Forelimb muscle (tissue), 1 donor: ENCODE results near the gene CPD. TPM values are rescaled to one million over a fixed set of nuclear protein-coding genes. Genes with fewer than 3 reads are reported as not detected.

Source experiments
- DNase-seq: peaks from one replicate; pipeline ENCODE4 v3.0.0-alpha.2; 2013; ENCODE audit warnings: low read depth
- polyA plus RNA-seq: library from polyadenylated mRNA; unstranded; fragments of 120-200 nt; gene quantifications from one replicate; pipeline ENCODE4 v1.2.1, GENCODE V29; 2013; ENCODE audit not compliant: insufficient read length

CPD gene
- polyA plus RNA-seq, 1 donor, result 22.2 TPM

GRCh38 chr17:30505868-30506417, 127.2 kb downstream of the CPD start:
- no peak for DNase-seq

- DNase-seq, result no peak
Measured at GRCh38 chr17:30506481-30506880, 127.8 kb downstream of the CPD start.

GRCh38 chr17:30513346-30513745, 134.6 kb downstream of the CPD start:
- no peak for DNase-seq

- DNase-seq, result no peak
Measured at GRCh38 chr17:30514895-30515596, 136.3 kb downstream of the CPD start.

GRCh38 chr17:30517786-30518185, 139.1 kb downstream of the CPD start:
- DNase-seq, result no peak

- DNase-seq, result no peak
Measured at GRCh38 chr17:30519166-30519565, 140.4 kb downstream of the CPD start.

Other genes starting within 250 kb of the CPD start
- gene SLC6A4, start 143.2 kb upstream of the CPD start, polyA plus RNA-seq, result 0.11 TPM
- gene BLMH, start 87.0 kb upstream of the CPD start, polyA plus RNA-seq, result 36.7 TPM
- gene TMIGD1, start 44.9 kb upstream of the CPD start, polyA plus RNA-seq, result not detected
- gene GOSR1, start 98.5 kb downstream of the CPD start, polyA plus RNA-seq, result 28.3 TPM